Progenitor cell of endocrine pancreas (in vitro differentiated cells): ENCODE data around the gene SALL2. TPM values are rescaled to one million over a fixed set of nuclear protein-coding genes. Genes with fewer than 3 reads are reported as not detected.

Source experiments
- DNase-seq: peaks from one replicate; pipeline ENCODE4 v3.0.0; 2021; ENCODE audit warnings: low spot score; ENCODE audit not compliant: unreplicated experiment
- H3K27ac Mint-ChIP-seq: 2 replicates; pipeline ENCODE4 v1.8.0; 2021; ENCODE audit warnings: mild to moderate bottlenecking, moderate library complexity, mixed read lengths
- H3K27me3 Mint-ChIP-seq: 2 replicates; pipeline ENCODE4 v1.8.0; 2021; ENCODE audit warnings: mixed read lengths
- H3K36me3 Mint-ChIP-seq: 2 replicates; pipeline ENCODE4 v1.8.0; 2022; ENCODE audit warnings: mixed read lengths; ENCODE audit not compliant: insufficient read depth
- H3K4me1 Mint-ChIP-seq: 2 replicates; pipeline ENCODE4 v1.8.0; 2021; ENCODE audit warnings: low read depth, mixed read lengths
- H3K4me3 Mint-ChIP-seq: 2 replicates; pipeline ENCODE4 v1.8.0; 2021; ENCODE audit warnings: low read depth, mild to moderate bottlenecking, moderate library complexity, mixed read lengths
- H3K9me3 Mint-ChIP-seq: 2 replicates; pipeline ENCODE4 v1.8.0; 2021; ENCODE audit warnings: low read depth, mixed read lengths
- CTCF ChIP-seq: fragments of 200-600 bp; sonication (generic); IDR thresholded peaks from one replicate; pipeline ENCODE4 v1.5.0; 2021; ENCODE audit warnings: antibody characterized with exemption, mild to moderate bottlenecking; ENCODE audit not compliant: unreplicated experiment
- total RNA-seq: library from RNA; stranded (reverse); gene quantifications from 2 replicates; pipeline ENCODE4 v1.2.1, GENCODE V29; 2021

Gene SALL2
- total RNA-seq, 1 donor from 2014 or later, result 89.2 TPM

GRCh38 chr14:21476925-21477681 is 49.0 kb downstream of the SALL2 start, which contains the start of the genes RAB2B and TOX4:
Gene RAB2B, minus strand, starts transcription at chr14:21476959. Its CDS starts 87 bp downstream, at chr14:21476872.
Gene TOX4, plus strand, starts transcription at chr14:21477195. Its CDS starts 84 bp downstream, at chr14:21477279.
- Mint-ChIP-seq H3K36me3 (peaks cover 12% of the 10 kb centered on the region), H3K4me3 (peak within 1 kb of the TSS; percentile 100)
- TF ChIP-seq CTCF, result peak; percentile 93

GRCh38 chr14:21476523-21476924 is 49.6 kb downstream of the SALL2 start:
- Mint-ChIP-seq H3K9me3 (no peaks in the 10 kb centered on the region), H3K27me3 (no peaks in the 10 kb centered on the region), H3K4me1 (peaks cover 18% of the 10 kb centered on the region), H3K27ac (peak overlapping the region; percentile 99), H3K36me3 (peaks cover 12% of the 10 kb centered on the region), H3K4me3 (peak overlapping the region; percentile 100)
- peak; percentile 78 for DNase-seq
- no peak for TF ChIP-seq CTCF

More at GRCh38 chr14:21476925-21477681, 49.0 kb downstream of the SALL2 start, which contains the start of the genes RAB2B and TOX4:
- Mint-ChIP-seq H3K4me1 (peaks cover 18% of the 10 kb centered on the region), H3K27ac (peak within 1 kb of the TSS; percentile 99), H3K27me3 (no peaks in the 10 kb centered on the region), H3K9me3 (no peaks in the 10 kb centered on the region)
- peak; percentile 89 for DNase-seq

- no peaks in the 10 kb centered on the region for H3K9me3 Mint-ChIP-seq
- peak overlapping the region; percentile 99 for H3K27ac Mint-ChIP-seq
- no peaks in the 10 kb centered on the region for H3K27me3 Mint-ChIP-seq
- peaks cover 18% of the 10 kb centered on the region for H3K4me1 Mint-ChIP-seq
- no peak for DNase-seq
- peaks cover 14% of the 10 kb centered on the region for H3K36me3 Mint-ChIP-seq
- H3K4me3 Mint-ChIP-seq, result peak overlapping the region; percentile 100
- no peak for TF ChIP-seq CTCF
Measured at GRCh38 chr14:21475767-21476522, 50.2 kb downstream of the SALL2 start.

Other genes starting within 250 kb of the SALL2 start
- 0.19 and 0.58 TPM in 2 replicates for gene RPGRIP1, start 246.3 kb downstream of the SALL2 start, total RNA-seq
- 106 and 108 TPM in 2 replicates for gene SUPT16H, start 142.3 kb downstream of the SALL2 start, total RNA-seq
- 147 and 149 TPM in 2 replicates for gene CHD8, start 70.2 kb downstream of the SALL2 start, total RNA-seq
- 41.0 and 45.2 TPM in 2 replicates for gene RAB2B, start 49.4 kb downstream of the SALL2 start, total RNA-seq
- gene TOX4, start 49.2 kb downstream of the SALL2 start, total RNA-seq, result 65.1 and 71.8 TPM in 2 replicates
- 82.6 and 82.7 TPM in 2 replicates for gene METTL3, start 15.0 kb downstream of the SALL2 start, total RNA-seq
- not detected in 2 replicates for gene OR10G3, start 53.7 kb upstream of the SALL2 start, total RNA-seq
- gene OR10G2, start 108.6 kb upstream of the SALL2 start, total RNA-seq, result not detected in 2 replicates
- gene OR4E2, start 127.5 kb upstream of the SALL2 start, total RNA-seq, result not detected in 2 replicates
- not detected in 2 replicates for gene OR4E1, start 147.5 kb upstream of the SALL2 start, total RNA-seq